T-helper 1 cell treated with Interleukin-12 subunit alpha and Interleukin-12 subunit beta and Interleukin-4 antibody, amounts not matched to agents 30 μg/mL and 1 μg/mL, for 36 hours (primary cell): ENCODE results near the gene RFC4.

ENCODE experiments used
- H3K27ac Mint-ChIP-seq: one replicate; pipeline ENCODE4 v1.8.0; 2021; ENCODE audit warnings: mild to moderate bottlenecking, mixed read lengths
- H3K27me3 Mint-ChIP-seq: one replicate; pipeline ENCODE4 v1.8.0; 2021; ENCODE audit warnings: low read depth, mixed read lengths
- H3K36me3 Mint-ChIP-seq: one replicate; pipeline ENCODE4 v1.8.0; 2021; ENCODE audit warnings: low read depth, mixed read lengths
- H3K4me1 Mint-ChIP-seq: one replicate; pipeline ENCODE4 v1.8.0; 2021; ENCODE audit warnings: low read depth, mixed read lengths
- H3K4me3 Mint-ChIP-seq: one replicate; pipeline ENCODE4 v1.8.0; 2021; ENCODE audit warnings: mild to moderate bottlenecking, moderate library complexity, mixed read lengths
- H3K9me3 Mint-ChIP-seq: one replicate; pipeline ENCODE4 v1.8.0; 2021; ENCODE audit warnings: mixed read lengths

Gene RFC4

DNA sequence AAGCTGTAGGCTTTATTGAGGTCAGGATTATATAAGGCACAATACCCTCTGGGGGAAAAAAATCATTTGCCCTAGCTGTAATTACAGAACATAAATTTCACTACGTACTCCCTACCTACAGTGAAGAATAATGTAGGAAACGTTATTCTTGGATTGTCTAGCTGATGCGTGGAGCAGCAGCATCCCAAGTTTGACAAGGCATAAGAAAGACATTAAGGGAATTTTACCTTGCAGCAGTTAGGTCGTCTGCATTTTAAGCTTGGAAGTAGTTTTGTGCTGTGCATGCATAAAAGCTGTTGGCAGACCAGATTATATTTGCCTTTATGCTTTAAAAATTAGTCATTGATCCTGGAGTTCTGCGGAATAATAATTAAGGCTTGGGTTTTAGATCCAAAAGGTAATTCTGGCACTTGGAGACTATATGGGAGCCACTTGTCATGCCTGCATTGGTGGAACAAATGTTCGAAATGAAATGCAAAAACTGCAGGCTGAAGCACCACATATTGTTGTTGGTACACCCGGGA is 20.7 kb downstream of the RFC4 start:
- peak overlapping the region; percentile 37 for H3K27ac Mint-ChIP-seq
- peaks cover 52% of the 10 kb centered on the region for H3K4me1 Mint-ChIP-seq
- H3K27me3 Mint-ChIP-seq = no peaks in the 10 kb centered on the region
- H3K9me3 Mint-ChIP-seq = no peaks in the 10 kb centered on the region
- H3K36me3 Mint-ChIP-seq = peaks cover 68% of the 10 kb centered on the region
- H3K4me3 Mint-ChIP-seq = peak overlapping the region; percentile 97

DNA sequence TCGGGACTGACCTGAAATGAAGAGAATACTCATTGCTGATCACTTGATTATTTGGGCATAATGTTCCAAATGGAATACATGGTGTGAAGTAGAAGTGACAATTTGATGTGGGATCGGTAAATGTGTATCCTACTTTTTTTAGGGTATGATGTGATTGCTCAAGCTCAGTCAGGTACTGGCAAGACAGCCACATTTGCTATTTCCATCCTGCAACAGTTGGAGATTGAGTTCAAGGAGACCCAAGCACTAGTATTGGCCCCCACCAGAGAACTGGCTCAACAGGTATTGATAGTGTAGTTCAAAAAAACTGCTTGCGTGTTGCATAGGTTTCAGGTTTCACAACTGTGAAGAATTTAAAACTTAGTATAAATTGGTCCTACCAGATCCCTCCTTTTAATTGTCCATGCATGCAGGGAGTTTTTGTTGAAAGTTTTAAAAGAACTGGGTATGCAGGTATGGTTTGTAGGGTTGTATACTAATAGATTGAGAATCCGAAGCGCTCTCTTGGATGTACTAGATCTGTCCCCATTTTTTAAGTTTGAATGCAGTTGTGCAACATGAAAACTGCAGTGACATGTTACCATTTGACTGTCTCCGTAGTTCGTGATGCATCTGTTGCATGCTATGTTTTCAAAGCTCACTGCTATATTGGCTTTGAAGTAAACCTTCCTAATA is 21.3 kb downstream of the RFC4 start:
- Mint-ChIP-seq H3K9me3 (no peaks in the 10 kb centered on the region), H3K4me1 (peaks cover 51% of the 10 kb centered on the region), H3K36me3 (peaks cover 63% of the 10 kb centered on the region), H3K27ac (peak overlapping the region; percentile 99), H3K4me3 (peak overlapping the region; percentile 97), H3K27me3 (no peaks in the 10 kb centered on the region)

DNA sequence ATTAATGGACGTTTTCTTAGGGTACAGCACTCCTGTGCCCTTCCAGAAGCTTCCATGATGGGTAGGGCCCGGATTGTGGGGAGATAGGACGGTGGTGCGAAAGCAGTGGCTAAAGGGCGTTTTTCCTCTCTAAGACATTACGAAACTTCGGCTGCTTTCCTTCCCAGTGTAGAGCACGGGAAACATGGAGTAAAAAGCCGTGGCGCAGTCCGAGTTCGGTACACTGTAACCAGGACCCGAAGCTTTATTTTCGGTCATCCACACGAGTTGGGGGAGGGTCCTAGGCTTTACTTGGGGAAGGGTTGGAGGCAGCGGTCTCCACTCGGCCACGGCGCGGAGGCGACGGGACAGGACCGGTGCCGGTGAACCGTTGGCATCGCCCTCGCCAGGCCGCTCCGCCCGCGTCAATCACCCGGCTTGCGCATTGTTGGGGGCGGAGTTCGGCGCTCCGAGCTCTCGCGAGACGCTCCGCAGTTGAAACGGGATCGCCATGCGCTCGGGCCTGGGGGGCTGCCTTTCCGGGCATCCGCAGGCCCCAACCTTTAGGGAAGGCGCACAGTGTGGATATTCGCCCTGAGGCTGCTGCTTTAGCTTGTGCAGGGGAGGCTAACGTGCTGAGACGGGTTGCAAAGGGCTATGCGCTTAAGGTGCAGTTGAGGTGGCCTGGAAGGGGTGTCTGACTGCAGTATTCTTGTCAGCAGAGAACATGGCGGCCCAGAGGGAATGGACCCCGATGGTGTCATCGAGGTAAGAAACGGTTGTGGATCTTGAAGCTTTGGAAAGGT is 22.4 kb downstream of the RFC4 start:
- peaks cover 47% of the 10 kb centered on the region for H3K4me1 Mint-ChIP-seq

DNA sequence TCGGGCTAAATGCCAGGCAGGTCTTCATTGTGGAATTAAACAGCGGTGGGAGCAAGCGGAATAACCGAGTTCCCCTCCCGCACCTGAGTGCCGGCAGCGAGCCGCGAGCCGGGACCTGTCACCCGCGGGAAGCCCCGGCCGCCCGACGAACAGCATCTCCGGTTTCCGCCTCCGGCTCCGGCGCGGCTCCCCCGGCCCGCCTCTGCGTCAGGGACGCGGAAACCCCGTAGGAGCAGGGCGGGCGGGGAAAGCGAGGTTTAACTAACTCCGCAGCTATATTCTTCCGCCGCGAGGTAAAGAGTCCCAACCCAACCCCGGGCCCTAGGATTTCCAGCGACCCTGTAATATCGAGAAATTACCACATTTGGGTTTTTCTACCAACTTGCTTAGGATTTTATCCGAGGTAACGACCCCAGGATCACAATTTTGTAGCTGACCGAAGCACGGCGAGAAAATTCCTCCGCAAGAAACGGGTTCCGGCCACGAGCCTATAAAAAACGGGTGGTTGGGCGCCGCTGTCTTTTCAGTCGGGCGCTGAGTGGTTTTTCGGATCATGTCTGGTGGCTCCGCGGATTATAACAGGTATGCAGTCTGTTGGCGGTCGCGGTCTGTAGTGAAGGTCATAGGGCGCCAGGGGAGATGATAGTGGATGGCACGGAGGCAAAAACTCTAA is 23.1 kb downstream of the RFC4 start, which contains the start of gene EIF4A2:
TSS of gene EIF4A2 (plus strand) at position 520 of the 673 bp plus-strand sequence. CDS start at position 554, 34 bp downstream.
- Mint-ChIP-seq H3K4me3 (peak within 1 kb of the TSS; percentile 97), H3K36me3 (peaks cover 48% of the 10 kb centered on the region), H3K27ac (peak within 1 kb of the TSS; percentile 99), H3K9me3 (no peaks in the 10 kb centered on the region), H3K4me1 (peaks cover 40% of the 10 kb centered on the region), H3K27me3 (no peaks in the 10 kb centered on the region)

More for the DNA sequence above, 22.4 kb downstream of the RFC4 start:
- Mint-ChIP-seq H3K4me3 (peak overlapping the region; percentile 97), H3K27ac (peak overlapping the region; percentile 99), H3K27me3 (no peaks in the 10 kb centered on the region), H3K36me3 (peaks cover 55% of the 10 kb centered on the region), H3K9me3 (no peaks in the 10 kb centered on the region)

DNA sequence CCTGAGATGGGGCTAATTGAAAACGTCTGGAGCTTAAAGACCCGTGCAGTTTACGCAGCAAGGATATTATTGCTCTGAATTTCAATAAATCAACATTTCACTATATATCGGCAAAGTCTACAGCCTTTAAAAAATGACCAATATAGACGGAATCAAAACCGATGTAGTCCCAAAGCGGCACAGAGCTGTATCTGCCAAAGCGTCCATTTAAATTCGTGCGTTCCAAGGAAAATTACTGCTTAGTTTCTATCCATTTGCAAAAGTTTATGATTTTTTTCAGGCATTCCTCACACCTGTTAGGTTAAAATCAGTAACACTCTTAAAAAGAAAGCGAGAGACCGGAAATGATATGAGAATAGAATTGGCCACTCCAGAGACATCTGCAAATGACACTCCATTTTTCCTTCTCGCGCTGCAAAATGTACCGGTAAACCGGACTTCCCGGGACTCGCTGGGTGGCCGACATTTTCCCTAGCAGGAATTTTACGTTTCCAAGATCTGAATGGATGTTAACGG is 23.7 kb downstream of the RFC4 start:
- H3K4me3 Mint-ChIP-seq = peak overlapping the region; percentile 97
- peaks cover 42% of the 10 kb centered on the region for H3K36me3 Mint-ChIP-seq
- no peaks in the 10 kb centered on the region for H3K27me3 Mint-ChIP-seq
- H3K4me1 Mint-ChIP-seq = peaks cover 34% of the 10 kb centered on the region
- H3K9me3 Mint-ChIP-seq = no peaks in the 10 kb centered on the region
- peak overlapping the region; percentile 99 for H3K27ac Mint-ChIP-seq

DNA sequence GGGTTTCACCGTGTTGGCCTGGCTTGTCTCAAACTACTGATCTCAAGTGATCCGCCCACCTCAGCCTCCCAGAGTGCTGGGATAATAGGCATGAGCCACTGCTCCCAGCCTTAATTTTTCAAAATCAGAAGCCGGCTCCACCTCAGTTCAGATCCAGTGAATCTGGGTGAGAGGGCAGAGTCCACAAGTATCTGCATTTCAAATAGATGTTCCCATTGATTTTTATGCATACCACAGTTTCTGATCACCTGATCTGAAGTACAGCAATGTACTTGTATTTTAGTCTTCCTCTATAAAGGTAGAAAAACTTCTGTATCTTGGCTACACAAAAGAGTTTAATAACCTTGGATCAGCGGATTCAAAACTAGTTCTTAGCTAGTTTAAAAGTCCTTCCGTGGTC is 27.1 kb downstream of the RFC4 start:
- no peak overlapping the region for H3K27ac Mint-ChIP-seq
- H3K4me3 Mint-ChIP-seq = no peak overlapping the region
- H3K36me3 Mint-ChIP-seq = peaks cover 9% of the 10 kb centered on the region
- H3K27me3 Mint-ChIP-seq = no peaks in the 10 kb centered on the region
- H3K4me1 Mint-ChIP-seq = peaks cover 9% of the 10 kb centered on the region
- H3K9me3 Mint-ChIP-seq = no peaks in the 10 kb centered on the region

DNA sequence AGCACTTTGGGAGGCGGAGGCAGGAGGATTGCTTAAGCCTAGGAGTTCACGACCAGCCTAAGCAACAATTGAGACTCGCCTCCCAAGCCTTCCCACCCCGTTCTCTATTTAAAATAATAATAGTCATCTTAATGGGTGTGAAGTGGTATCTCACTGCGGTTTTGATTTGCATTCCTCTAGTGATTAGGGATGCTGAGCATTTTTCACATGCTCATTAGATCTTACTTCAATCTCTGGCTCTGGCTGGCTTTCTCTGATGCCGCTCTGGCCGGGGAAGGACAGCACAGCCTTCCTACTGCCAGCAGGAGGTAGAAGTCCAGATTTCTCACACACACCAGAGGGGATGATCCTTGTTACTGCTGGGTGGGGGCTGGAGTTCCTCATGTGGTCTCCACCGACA is 30.3 kb downstream of the RFC4 start:
- Mint-ChIP-seq H3K4me1 (peaks cover 15% of the 10 kb centered on the region), H3K27me3 (no peaks in the 10 kb centered on the region), H3K36me3 (no peaks in the 10 kb centered on the region), H3K4me3 (no peak overlapping the region), H3K9me3 (no peaks in the 10 kb centered on the region), H3K27ac (no peak overlapping the region)

DNA sequence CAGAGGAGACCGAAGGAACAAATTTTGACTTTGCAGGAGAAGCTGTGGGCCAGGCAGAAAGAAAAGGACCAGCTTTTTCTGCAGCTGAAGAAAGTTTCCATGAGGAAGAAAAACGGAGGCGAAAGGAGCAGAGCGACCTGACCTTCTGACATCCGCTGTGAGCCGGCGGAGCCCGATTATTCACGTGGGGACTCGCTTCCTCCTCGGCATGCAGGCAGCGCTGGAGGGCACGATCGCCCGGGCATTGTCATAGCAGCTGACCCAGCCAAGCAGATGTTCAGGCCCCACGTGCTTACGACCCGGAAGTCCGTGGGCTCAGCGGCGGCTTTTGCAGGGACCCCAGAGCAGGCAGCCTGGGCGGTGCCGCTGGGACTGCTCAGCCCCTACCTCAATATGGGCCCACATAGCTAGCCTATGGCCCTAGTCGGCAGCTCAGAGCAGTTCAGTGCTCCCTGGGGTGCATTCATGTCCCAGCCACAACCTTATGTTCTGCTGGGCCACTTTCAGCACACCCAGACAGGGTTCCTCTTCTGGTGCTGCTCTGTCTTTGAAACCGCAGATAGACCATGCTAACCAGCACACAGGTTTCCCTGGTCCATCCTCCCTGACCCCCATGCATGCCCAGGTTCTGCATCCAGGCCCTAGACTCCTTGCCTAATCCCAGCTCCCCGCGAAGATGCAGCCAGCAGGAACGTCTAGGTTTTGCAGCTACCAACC is 33.4 kb downstream of the RFC4 start:
- H3K9me3 Mint-ChIP-seq = no peaks in the 10 kb centered on the region
- peaks cover 15% of the 10 kb centered on the region for H3K4me1 Mint-ChIP-seq
- no peaks in the 10 kb centered on the region for H3K27me3 Mint-ChIP-seq
- H3K4me3 Mint-ChIP-seq = peak overlapping the region; percentile 88
- no peaks in the 10 kb centered on the region for H3K36me3 Mint-ChIP-seq
- H3K27ac Mint-ChIP-seq = peak overlapping the region; percentile 89

DNA sequence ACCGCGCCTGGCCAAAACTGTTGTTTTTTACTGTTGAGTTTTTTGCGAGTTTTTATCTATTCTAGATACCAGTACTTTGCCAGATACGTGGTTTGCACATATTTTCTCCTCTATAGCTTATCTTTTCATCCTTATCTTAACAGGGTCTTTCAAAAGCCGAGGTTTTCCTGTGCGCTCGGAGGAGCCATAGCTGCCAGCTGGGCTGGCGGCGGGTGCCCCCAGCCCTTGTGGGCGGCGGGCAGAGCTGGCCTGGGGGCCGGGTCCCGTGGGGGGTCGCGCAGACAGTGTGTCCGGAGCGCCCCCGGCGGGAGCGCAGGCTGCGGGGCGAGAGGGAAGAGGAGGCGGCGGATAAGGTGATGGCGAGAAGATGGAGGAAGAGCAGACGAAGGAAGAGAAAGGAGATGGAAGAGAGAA is 34.0 kb downstream of the RFC4 start:
- no peaks in the 10 kb centered on the region for H3K9me3 Mint-ChIP-seq
- H3K27ac Mint-ChIP-seq = peak overlapping the region; percentile 89
- H3K36me3 Mint-ChIP-seq = no peaks in the 10 kb centered on the region
- H3K27me3 Mint-ChIP-seq = no peaks in the 10 kb centered on the region
- H3K4me3 Mint-ChIP-seq = peak overlapping the region; percentile 88
- H3K4me1 Mint-ChIP-seq = peaks cover 15% of the 10 kb centered on the region

DNA sequence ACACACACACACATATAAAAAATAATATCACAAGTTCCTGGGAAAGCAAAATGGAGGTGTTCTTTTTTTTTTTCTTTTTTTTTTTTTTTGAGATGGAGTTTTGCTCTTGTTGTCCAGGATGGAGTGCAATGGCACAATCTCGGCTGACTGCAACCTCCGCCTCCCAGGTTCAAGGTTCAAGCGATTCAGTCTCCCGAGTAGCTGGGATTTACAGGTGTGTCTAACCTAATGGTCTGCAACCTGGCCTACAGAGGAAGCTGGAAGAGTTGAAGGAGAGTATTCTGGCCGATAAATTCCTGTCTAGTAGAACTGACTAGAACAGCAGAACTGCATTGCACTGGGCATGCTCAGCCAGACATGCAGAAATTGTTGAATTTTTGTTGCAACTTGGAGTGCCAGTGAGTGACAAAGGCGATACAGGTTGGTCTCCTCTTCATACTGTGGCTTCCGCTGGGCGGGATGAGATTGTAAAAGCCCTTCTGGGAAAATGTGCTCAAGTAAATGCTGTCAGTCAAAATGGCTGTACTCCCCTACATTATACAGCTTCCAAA is 45.3 kb downstream of the RFC4 start:
- Mint-ChIP-seq H3K27ac (no peak overlapping the region), H3K4me3 (no peak overlapping the region)

DNA sequence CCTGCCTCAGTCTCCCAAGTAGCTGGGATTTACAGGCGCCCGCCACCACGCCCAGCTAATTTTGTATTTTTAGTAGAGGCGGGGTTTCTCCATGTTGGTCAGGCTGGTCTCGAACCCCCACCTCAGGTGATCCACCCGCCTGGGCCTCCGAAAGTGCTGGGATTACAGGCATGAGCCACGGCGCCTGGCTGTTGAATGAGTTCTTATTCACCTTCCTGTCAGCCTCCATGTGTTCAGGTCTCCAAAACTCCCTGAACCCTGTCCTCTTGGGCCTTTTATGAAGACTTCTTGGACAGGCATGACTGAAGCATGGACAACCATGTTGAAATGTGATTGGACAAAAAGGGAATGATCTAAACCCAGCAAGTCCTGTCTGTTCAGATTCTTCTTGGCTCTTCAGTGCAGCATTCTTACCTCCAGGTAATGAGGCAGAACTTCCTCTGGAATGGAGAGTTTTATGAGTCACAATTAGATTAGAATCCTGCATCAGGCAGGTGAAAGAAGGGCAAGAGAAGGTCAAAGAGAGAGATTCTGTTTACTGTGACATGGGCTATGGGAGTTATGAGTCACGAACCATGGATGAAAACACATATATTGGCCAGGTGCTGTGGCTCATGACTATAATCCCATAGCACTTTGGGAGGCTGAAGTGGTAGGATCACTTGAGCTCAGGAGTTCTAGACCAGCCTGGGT is 46.0 kb downstream of the RFC4 start:
- H3K9me3 Mint-ChIP-seq = no peaks in the 10 kb centered on the region
- H3K27me3 Mint-ChIP-seq = peaks cover 2% of the 10 kb centered on the region
- H3K4me3 Mint-ChIP-seq = no peak overlapping the region

More for the DNA sequence above, 45.3 kb downstream of the RFC4 start:
- Mint-ChIP-seq H3K27me3 (no peaks in the 10 kb centered on the region), H3K36me3 (no peaks in the 10 kb centered on the region), H3K4me1 (no peaks in the 10 kb centered on the region), H3K9me3 (no peaks in the 10 kb centered on the region)

DNA sequence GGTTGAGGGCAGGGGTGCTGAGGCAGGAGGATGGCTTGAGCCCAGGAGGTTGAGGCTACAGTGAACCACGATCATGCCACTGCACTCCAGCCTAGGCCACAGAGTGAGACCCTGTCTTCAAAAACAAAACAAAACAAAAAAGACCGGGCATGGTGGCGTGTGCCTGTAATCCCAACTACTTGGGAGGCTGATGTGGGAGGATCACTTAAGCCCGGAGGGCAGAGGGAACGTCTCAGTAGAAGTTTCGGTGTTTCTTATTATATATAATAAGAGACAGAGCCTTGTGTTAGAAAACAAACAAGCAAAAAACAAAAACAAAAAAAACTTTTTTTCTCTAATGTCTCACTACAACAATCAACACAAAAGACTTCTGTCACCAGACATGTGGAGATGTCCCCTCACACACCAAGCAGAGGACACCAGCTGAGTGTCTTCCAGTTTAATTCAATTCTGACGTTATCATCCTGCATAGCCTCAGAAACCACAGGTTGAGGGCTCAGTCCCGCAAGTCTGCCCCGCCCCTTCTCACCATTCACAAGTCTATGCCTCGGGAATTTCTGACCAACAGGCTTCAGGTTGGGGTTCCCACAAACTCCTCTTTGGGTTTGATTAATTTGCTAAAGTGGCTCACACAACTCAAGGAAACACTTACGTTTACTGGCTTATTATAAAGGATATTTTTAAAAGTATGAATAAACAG is 46.9 kb downstream of the RFC4 start:
- H3K27ac Mint-ChIP-seq = no peak overlapping the region
- H3K9me3 Mint-ChIP-seq = no peaks in the 10 kb centered on the region
- no peak overlapping the region for H3K4me3 Mint-ChIP-seq
- H3K36me3 Mint-ChIP-seq = no peaks in the 10 kb centered on the region
- peaks cover 7% of the 10 kb centered on the region for H3K27me3 Mint-ChIP-seq
- no peaks in the 10 kb centered on the region for H3K4me1 Mint-ChIP-seq

More for the DNA sequence above, 46.0 kb downstream of the RFC4 start:
- Mint-ChIP-seq H3K4me1 (no peaks in the 10 kb centered on the region), H3K27ac (no peak overlapping the region), H3K36me3 (no peaks in the 10 kb centered on the region)
